Panc1 (cell line): ENCODE measurements around the gene RTL1. TPM values are rescaled to one million over a fixed set of nuclear protein-coding genes. Genes with fewer than 3 reads are reported as not detected.

ENCODE experiments used
- ATAC-seq: fragments of 200-7000 bp; cut with Tn5 transposase; 2 replicates; pipeline ENCODE4 v1.9.1; 2020; ENCODE audit warnings: mild to moderate bottlenecking, moderate library complexity
- BruUV-seq: library from RNA; stranded (reverse); fragments of 400-500 nt; replicated peaks from 2 replicates; lab custom pipeline; 2021; lab: Mats Ljungman, UMichigan
- CTCF ChIA-PET: fragments of 300-600 bp; sonication (Branson Sonifier 250); formaldehyde crosslinking; loops from one replicate; lab custom pipeline; 2022; ENCODE audit warnings: antibody characterized with exemption; lab: Charles Lee
- POLR2A ChIA-PET: fragments of 300-600 bp; sonication (Branson Sonifier 250); formaldehyde crosslinking; loops from one replicate; lab custom pipeline; 2022; ENCODE audit warnings: antibody characterized with exemption; lab: Charles Lee
- DNase-seq: peaks from one replicate; pipeline ENCODE4 v3.0.0-alpha.2; 2010; ENCODE audit warnings: low read depth, low spot score
- H3K27ac ChIP-seq: 2 replicates; pipeline ENCODE4 v1.5.1; 2011; ENCODE audit warnings: mild to moderate bottlenecking, low read length, inconsistent platforms
- H3K27me3 ChIP-seq: fragments of 200-500 bp; sonication (Bioruptor generic); 2 replicates; pipeline ENCODE4 v1.6.0; 2014; ENCODE audit warnings: low read length, inconsistent platforms; ENCODE audit not compliant: control insufficient read depth, insufficient read depth
- H3K36me3 ChIP-seq: fragments of 200-500 bp; sonication (Bioruptor generic); 2 replicates; pipeline ENCODE4 v1.5.1; 2014; ENCODE audit warnings: inconsistent platforms, mild to moderate bottlenecking, low read length, moderate library complexity; ENCODE audit not compliant: control insufficient read depth, insufficient read depth
- H3K4me1 ChIP-seq: 2 replicates; pipeline ENCODE4 v1.5.1; 2011; ENCODE audit warnings: inconsistent platforms, mild to moderate bottlenecking, low read length, moderate library complexity; ENCODE audit not compliant: control insufficient read depth, insufficient read depth
- H3K4me3 ChIP-seq, 2 experiments: 2 replicates each; pipeline ENCODE4 v1.5.1; 2011 to 2012; ENCODE audit warnings: low read depth in 2 of 2, low read length in 2 of 2, mild to moderate bottlenecking in 2 of 2, inconsistent platforms in 1 of 2, moderate library complexity in 1 of 2
- H3K9me3 ChIP-seq: fragments of 200-500 bp; sonication (Bioruptor generic); 2 replicates; pipeline ENCODE4 v1.5.1; 2014; ENCODE audit warnings: low read depth, mild to moderate bottlenecking, inconsistent platforms, low read length, moderate library complexity; ENCODE audit not compliant: control insufficient read depth, insufficient read depth
- POLR2AphosphoS5 ChIP-seq: IDR thresholded peaks from 2 replicates; pipeline ENCODE4 v1.6.1; 2012; ENCODE audit warnings: mild to moderate bottlenecking, low read depth, low read length, moderate library complexity
- REST ChIP-seq, 2 experiments: IDR thresholded peaks; 2 replicates each; pipeline ENCODE4 v1.6.1; 2011 to 2012; ENCODE audit warnings: low read depth in 2 of 2, control low read depth in 1 of 2, low read length in 1 of 2, mild to moderate bottlenecking in 1 of 2, moderate library complexity in 1 of 2; ENCODE audit not compliant: insufficient read depth in 1 of 2
- SIN3A ChIP-seq: IDR thresholded peaks from 2 replicates; pipeline ENCODE4 v1.6.1; 2012; ENCODE audit warnings: low read depth, mild to moderate bottlenecking, low read length, moderate library complexity, borderline replicate concordance; ENCODE audit not compliant: insufficient read depth
- TCF7L2 ChIP-seq: IDR thresholded peaks from 2 replicates; pipeline ENCODE4 v1.6.1; 2011; ENCODE audit warnings: mild to moderate bottlenecking, low read depth, low read length, inconsistent platforms
- in situ Hi-C: cut with HindIII; loops from 2 replicates; pipeline ENCODE4 v1.10.0; 2016; ENCODE audit warnings: low sequenced_read_pairs, low pct_unique_long_range_greater_than_20kb
- intact Hi-C: fragments of 100-400 bp; cut with micrococcal nuclease; formaldehyde crosslinking; loops from one replicate; pipeline ENCODE4 v1.10.0; 2022; ENCODE audit not compliant: unreplicated experiment
- total RNA-seq: library from RNA; stranded (reverse); gene quantifications from one replicate; pipeline ENCODE4 v1.2.1, GENCODE V29; 2021; ENCODE audit not compliant: unreplicated experiment
- TF ChIP-seq, protein P1 (sequence below): fragments of 450-650 bp; IDR thresholded peaks from 2 replicates; pipeline ENCODE4 v1.5.1; 2017; ENCODE audit warnings: mild to moderate bottlenecking

The RTL1 gene
- total RNA-seq, 1 experiment from 2014 or later: not detected

GRCh38 chr14:100857923-100858837 lies 45.3 kb downstream of the RTL1 start:
- intact Hi-C loops (no loop called here), in situ Hi-C loops (no loop called here)
- no peaks in the 10 kb centered on the region for H3K9me3 ChIP-seq
- no peak for DNase-seq
- no peak overlapping the region for H3K27ac ChIP-seq
- H3K4me1 ChIP-seq: no peaks in the 10 kb centered on the region
- CTCF ChIA-PET: no interaction called here
- no peaks in the 10 kb centered on the region for H3K27me3 ChIP-seq
- no peak for ATAC-seq
- no peaks in the 10 kb centered on the region for H3K36me3 ChIP-seq
- TF ChIP-seq, protein P1, sequence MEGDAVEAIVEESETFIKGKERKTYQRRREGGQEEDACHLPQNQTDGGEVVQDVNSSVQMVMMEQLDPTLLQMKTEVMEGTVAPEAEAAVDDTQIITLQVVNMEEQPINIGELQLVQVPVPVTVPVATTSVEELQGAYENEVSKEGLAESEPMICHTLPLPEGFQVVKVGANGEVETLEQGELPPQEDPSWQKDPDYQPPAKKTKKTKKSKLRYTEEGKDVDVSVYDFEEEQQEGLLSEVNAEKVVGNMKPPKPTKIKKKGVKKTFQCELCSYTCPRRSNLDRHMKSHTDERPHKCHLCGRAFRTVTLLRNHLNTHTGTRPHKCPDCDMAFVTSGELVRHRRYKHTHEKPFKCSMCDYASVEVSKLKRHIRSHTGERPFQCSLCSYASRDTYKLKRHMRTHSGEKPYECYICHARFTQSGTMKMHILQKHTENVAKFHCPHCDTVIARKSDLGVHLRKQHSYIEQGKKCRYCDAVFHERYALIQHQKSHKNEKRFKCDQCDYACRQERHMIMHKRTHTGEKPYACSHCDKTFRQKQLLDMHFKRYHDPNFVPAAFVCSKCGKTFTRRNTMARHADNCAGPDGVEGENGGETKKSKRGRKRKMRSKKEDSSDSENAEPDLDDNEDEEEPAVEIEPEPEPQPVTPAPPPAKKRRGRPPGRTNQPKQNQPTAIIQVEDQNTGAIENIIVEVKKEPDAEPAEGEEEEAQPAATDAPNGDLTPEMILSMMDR: no peak
- POLR2A ChIA-PET: no interaction called here
- no TSS peak for BruUV-seq
- no peak overlapping the region for H3K4me3 ChIP-seq

DNA sequence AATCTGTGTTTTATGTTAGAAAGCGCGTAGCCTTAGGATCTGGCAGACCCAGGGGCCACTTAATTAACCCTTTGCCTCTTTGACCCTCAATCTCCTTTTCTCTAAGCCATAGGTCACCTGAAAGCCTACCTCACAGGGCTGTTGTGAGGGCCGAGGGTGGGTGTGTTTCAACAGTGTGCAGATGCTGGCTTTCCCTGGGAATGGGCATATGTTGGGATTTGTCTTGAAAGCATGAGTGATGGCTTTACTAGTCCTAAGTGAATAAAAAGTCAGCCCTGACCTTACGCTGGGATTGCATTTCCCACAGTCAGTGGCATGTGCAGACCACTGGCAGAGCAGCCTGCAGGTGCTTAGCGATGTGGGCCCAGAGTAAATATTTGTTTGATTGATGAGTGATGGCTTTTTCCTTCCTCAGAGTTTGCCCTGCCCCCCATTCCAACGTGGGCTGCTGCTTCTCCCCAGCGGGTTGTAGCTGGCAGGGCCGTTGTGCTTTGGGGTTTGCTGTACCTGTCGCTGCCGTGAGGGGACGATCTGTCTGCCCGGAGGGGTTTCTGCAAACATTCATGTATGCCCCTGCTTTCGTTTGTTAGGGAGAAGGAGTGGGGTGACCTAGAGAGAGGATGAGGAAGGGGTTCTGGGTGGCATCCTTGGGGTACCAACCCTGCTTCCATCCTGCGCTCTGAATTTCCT lies 46.1 kb downstream of the RTL1 start:
- Histone ChIP-seq H3K9me3 (no peaks in the 10 kb centered on the region), H3K27me3 (no peaks in the 10 kb centered on the region), H3K4me1 (no peaks in the 10 kb centered on the region), H3K4me3 (no peak overlapping the region), H3K27ac (no peak overlapping the region), H3K36me3 (no peaks in the 10 kb centered on the region)
- BruUV-seq: no TSS peak
- DNase-seq: no peak
- TF ChIP-seq SIN3A: no peak
- no peak for TF ChIP-seq POLR2AphosphoS5
- TF ChIP-seq, protein P1: no peak
- no peak for TF ChIP-seq REST (IDR thresholded peaks at IDR 0.05; ENCODE audit: insufficient read depth in 1 of 2, low read depth in 2 of 2, low read length in 1 of 2)
- TF ChIP-seq TCF7L2: no peak
- CTCF ChIA-PET: no interaction called here
- intact Hi-C loops (no loop called here), in situ Hi-C loops (no loop called here)
- no peak for ATAC-seq
- POLR2A ChIA-PET: no interaction called here
